Measurements from ENCODE around the gene PIK3R2. TPM values are rescaled to one million over a fixed set of nuclear protein-coding genes. Genes with fewer than 3 reads are reported as not detected.
A peak's percentile ranks its signal among the peaks of the same experiment; 100 is the strongest.

Gene PIK3R2
- total and polyA plus RNA-seq, 2 of the 13 experiments (the other 11 are each of a cell fraction or from before 2014, with no cell fraction given) = 18.6 to 25.3 TPM

- no peak for TF ChIP-seq BRF2 (CRISPR knock-in tag; IDR thresholded peaks at IDR 0.05)
- 0 out of 2 replicates have a peak, but pooled peaks have one; percentile 15 for TF ChIP-seq ZNF362 (CRISPR knock-in tag; IDR thresholded peaks at IDR 0.05; ENCODE audit: borderline replicate concordance)
- no peak for TF ChIP-seq MEIS1 (CRISPR knock-in tag; IDR thresholded peaks at IDR 0.05; ENCODE audit: borderline replicate concordance)
- TF ChIP-seq TAF15 (IDR thresholded peaks at IDR 0.05; ENCODE audit: low read depth, low read length, poor library complexity, severe bottlenecking) = no peak
- peak; percentile 36; the same call in 1 of the 2 replicates for TF ChIP-seq ELF1 (CRISPR knock-in tag; IDR thresholded peaks at IDR 0.05)
- no peak for TF ChIP-seq ZNF451 (CRISPR knock-in tag; IDR thresholded peaks at IDR 0.05)
- TF ChIP-seq RAD51 (IDR thresholded peaks at IDR 0.05; ENCODE audit: borderline replicate concordance) = no peak
- peak; percentile 97 for TF ChIP-seq CTCF (CRISPR knock-in tag; IDR thresholded peaks at IDR 0.05)
- TF ChIP-seq SIX4 (CRISPR knock-in tag; IDR thresholded peaks at IDR 0.05) = no peak
- no peak for TF ChIP-seq ARNTL (CRISPR knock-in tag; IDR thresholded peaks at IDR 0.05)
- TF ChIP-seq ZNF20 (CRISPR knock-in tag; IDR thresholded peaks at IDR 0.05) = no peak
- no peak for TF ChIP-seq ZNF10 (CRISPR knock-in tag; IDR thresholded peaks at IDR 0.05; ENCODE audit: borderline replicate concordance, low read depth)
- peak; percentile 54; the same call in 1 of the 2 replicates for TF ChIP-seq ZNF770 (CRISPR knock-in tag; IDR thresholded peaks at IDR 0.05)
- no peak for TF ChIP-seq FOXA1 (IDR thresholded peaks at IDR 0.05)
- no peak for TF ChIP-seq FOXA1 (CRISPR knock-in tag; IDR thresholded peaks at IDR 0.05)
- TF ChIP-seq ZNF274 (CRISPR knock-in tag; IDR thresholded peaks at IDR 0.05) = 0 out of 2 replicates have a peak, but pooled peaks have one; percentile 20
- TF ChIP-seq ZNF652 (CRISPR knock-in tag; IDR thresholded peaks at IDR 0.05; ENCODE audit: borderline replicate concordance, low read depth) = no peak
- no peak for TF ChIP-seq FOXP4 (CRISPR knock-in tag; IDR thresholded peaks at IDR 0.05)
- TF ChIP-seq MAF1 (CRISPR knock-in tag; IDR thresholded peaks at IDR 0.05; ENCODE audit: borderline replicate concordance) = 0 out of 2 replicates have a peak, but pooled peaks have one; percentile 45
- TF ChIP-seq ZBTB33 (CRISPR knock-in tag; IDR thresholded peaks at IDR 0.05) = peak; percentile 67; the same call in 1 of the 2 replicates
These were observed 39.9 kb upstream of the PIK3R2 start (continued) for GRCh38 chr19:18112989-18113478.
